ENCODE measurements around the gene ANKRD13D. TPM values are rescaled to one million over a fixed set of nuclear protein-coding genes. Genes with fewer than 3 reads are reported as not detected.

The ANKRD13D gene
- total and polyA plus RNA-seq, 2 of the 8 experiments (the other 6 are each of a cell fraction or from before 2014, with no cell fraction given), result 24.9 to 26.5 TPM

DNA sequence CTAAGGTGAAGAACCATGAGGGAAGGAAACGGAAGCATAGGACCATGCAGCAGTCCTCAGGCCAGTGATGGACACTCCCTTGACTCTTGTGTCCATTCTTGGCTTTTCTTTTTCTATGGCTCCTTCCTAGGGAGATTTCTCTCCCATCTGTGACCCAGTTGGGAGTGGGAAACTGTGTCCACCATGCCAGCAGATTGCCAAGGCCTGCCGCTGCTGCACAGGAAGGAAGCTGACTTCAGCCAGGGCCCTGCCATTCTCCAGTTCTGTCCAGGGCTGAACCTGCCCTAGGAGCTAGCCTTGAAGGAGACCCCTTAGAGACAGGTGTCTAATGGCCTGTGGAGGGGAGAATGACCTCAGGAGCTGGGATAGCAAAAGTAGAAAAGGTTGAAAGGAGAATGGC, 31.6 kb downstream of the ANKRD13D start:
- Histone ChIP-seq H4K91ac (replicated peaks; ENCODE audit: insufficient read length, low read length) (no peak overlapping the region), H3K79me1 (ENCODE audit: low read depth, low read length) (no peaks in the 10 kb centered on the region), H3K18ac (ENCODE audit: extremely low read depth, low read length) (no peak overlapping the region), H3K4ac (replicated peaks; ENCODE audit: insufficient read length, low read depth, low read length) (no peak overlapping the region), H2BK5ac (ENCODE audit: low read depth, low read length) (no peak overlapping the region), H3K9ac (replicated peaks in 1 of 4; ENCODE audit: extremely low read depth in 1 of 4, low read depth in 3 of 4, low read length in 3 of 4) (no peak overlapping the region), H3K27me3 (replicated peaks in 1 of 4; ENCODE audit: control insufficient read depth in 3 of 4, extremely low read depth in 1 of 4, insufficient read depth in 3 of 4, low read length in 3 of 4) (peaks cover 5 to 16% (median 11%) of the 10 kb centered on the region in 4 experiments; a peak in 6 of 7 replicates), H3K79me2 (ENCODE audit: control insufficient read depth in 1 of 2, insufficient read depth in 2 of 2, low read length in 2 of 2) (no peaks in the 10 kb centered on the region), H3K4me2 (ENCODE audit: insufficient read depth in 1 of 2, low read depth in 2 of 2, low read length in 2 of 2) (no peak overlapping the region), H3K23ac (ENCODE audit: insufficient read length) (no peak overlapping the region), H4K5ac (ENCODE audit: insufficient read length, low read depth, low read length) (no peak overlapping the region), H4K8ac (ENCODE audit: extremely low read depth, insufficient read depth, low read length) (no peak overlapping the region), H3K9me3 (ENCODE audit: insufficient read depth in 2 of 2, low read depth in 1 of 2, low read length in 1 of 2) (no peaks in the 10 kb centered on the region), H2BK20ac (ENCODE audit: low read length) (no peak overlapping the region), H2AFZ (ENCODE audit: low read length) (no peak overlapping the region), H2BK120ac (replicated peaks; ENCODE audit: low read depth, low read length) (no peak overlapping the region), H3K56ac (replicated peaks; ENCODE audit: insufficient read length, low read depth, low read length) (no peak overlapping the region), H3K36me3 (ENCODE audit: control insufficient read depth in 2 of 4, insufficient read depth in 4 of 4, low read length in 3 of 4) (no peaks in the 10 kb centered on the region), H3K14ac (ENCODE audit: insufficient read length) (no peak overlapping the region), H2AK5ac (ENCODE audit: low read depth, low read length) (no peak overlapping the region), H3K23me2 (ENCODE audit: low read depth, low read length) (peaks cover 3% of the 10 kb centered on the region; the same call in 1 of the 2 replicates), H3K27ac (ENCODE audit: low read depth, low read length) (no peak overlapping the region), H2BK12ac (ENCODE audit: low read depth, low read length) (no peak overlapping the region), H3K4me3 (ENCODE audit: extremely low read depth in 1 of 4, insufficient read depth in 2 of 4, low read depth in 3 of 4, low read length in 4 of 4) (no peak overlapping the region), H2BK15ac (ENCODE audit: low read length) (no peak overlapping the region), H3K4me1 (replicated peaks in 1 of 4; ENCODE audit: control insufficient read depth in 3 of 4, insufficient read depth in 4 of 4, low read length in 3 of 4) (peaks cover 0 to 3% (median 0%) of the 10 kb centered on the region in 4 experiments; a peak in 2 of 7 replicates), H4K20me1 (replicated peaks in 1 of 2; ENCODE audit: control insufficient read depth in 1 of 2, insufficient read depth in 2 of 2, low read length in 2 of 2) (peaks cover 0 to 2% of the 10 kb centered on the region in 2 experiments)
- ChIA-PET POLR2A (ENCODE audit: partially characterized antibody) (interaction anchor here (0.7 to 1.3 kb wide), 4 partner anchors 13 to 71 kb away, joined by 3 to 4 read pairs (median 3); partner anchors contain the start of gene POLD4), CTCF (ENCODE audit: partially characterized antibody) (interaction anchor here (0.9 to 11.4 kb wide), 9 partner anchors 9 to 238 kb away, joined by 3 to 186 read pairs (median 11); partner anchors contain the start of genes GRK2 and POLD4)
- 97% methylated on average over 2 of the region's 2 CpGs; no CpG with 5 or more reads in 1 of the 2 experiments for WGBS, 2 experiments (ENCODE audit: extremely low coverage in 1 of 2, insufficient coverage in 1 of 2, insufficient read length in 1 of 2, insufficient replicate concordance in 2 of 2, low coverage in 1 of 2, low lambda C conversion rate in 2 of 2, missing lambda C conversion rate in 1 of 2)
- DNase-seq (ENCODE audit: low read depth in 1 of 2, low spot score in 2 of 2) (no peak), FAIRE-seq (no peak)
- TF ChIP-seq RXRA (IDR thresholded peaks at IDR 0.05; ENCODE audit: insufficient read depth, low read depth, low read length), result no peak
- no peak for TF ChIP-seq HDAC2 (IDR thresholded peaks at IDR 0.05; ENCODE audit: borderline replicate concordance in 1 of 2, low read depth in 2 of 2, low read length in 2 of 2)
- TF ChIP-seq BACH1 (IDR thresholded peaks at IDR 0.05; ENCODE audit: low read length), result no peak
- no peak for TF ChIP-seq FOSL1 (IDR thresholded peaks at IDR 0.05; ENCODE audit: insufficient read depth, low read depth, low read length)
- no peak for TF ChIP-seq HDAC6 (IDR thresholded peaks at IDR 0.05; ENCODE audit: low read depth, low read length)
- no peak for TF ChIP-seq PHF8 (conservative IDR thresholded peaks at IDR 0.05; ENCODE audit: low read depth, low read length)
- TF ChIP-seq NRF1 (IDR thresholded peaks at IDR 0.05; ENCODE audit: low read depth, low read length), result no peak
- no peak for TF ChIP-seq SIN3A (conservative IDR thresholded peaks at IDR 0.05 in 1 of 2, IDR thresholded peaks at IDR 0.05 in 1 of 2; ENCODE audit: low read depth in 1 of 2, low read length in 2 of 2)
- no peak for TF ChIP-seq SAP30 (IDR thresholded peaks at IDR 0.05; ENCODE audit: insufficient read depth, insufficient replicate concordance, low read length)
- TF ChIP-seq, protein P1, sequence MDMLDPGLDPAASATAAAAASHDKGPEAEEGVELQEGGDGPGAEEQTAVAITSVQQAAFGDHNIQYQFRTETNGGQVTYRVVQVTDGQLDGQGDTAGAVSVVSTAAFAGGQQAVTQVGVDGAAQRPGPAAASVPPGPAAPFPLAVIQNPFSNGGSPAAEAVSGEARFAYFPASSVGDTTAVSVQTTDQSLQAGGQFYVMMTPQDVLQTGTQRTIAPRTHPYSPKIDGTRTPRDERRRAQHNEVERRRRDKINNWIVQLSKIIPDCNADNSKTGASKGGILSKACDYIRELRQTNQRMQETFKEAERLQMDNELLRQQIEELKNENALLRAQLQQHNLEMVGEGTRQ (IDR thresholded peaks at IDR 0.05; ENCODE audit: low read length), result no peak
- no peak for TF ChIP-seq SP2 (IDR thresholded peaks at IDR 0.05; ENCODE audit: low read length)
- no peak for TF ChIP-seq SP4 (IDR thresholded peaks at IDR 0.05; ENCODE audit: low read length)
